Tibial artery (tissue), 4 donors: ENCODE measurements around the gene IDH3G.

ENCODE experiments used
- DNase-seq, 2 donors: peaks; one replicate each; pipeline ENCODE4 v3.0.0-alpha.2; 2019
- H3K27ac ChIP-seq, 2 donors: fragments of 200-600 bp; sonication (generic) in 1 of 2; 1 replicate in 1 of 2; 2 replicates in 1 of 2; pipeline ENCODE4 v1.5.1; 2018 to 2019; ENCODE audit warnings: mild to moderate bottlenecking in 1 of 2
- H3K27me3 ChIP-seq, 2 donors: fragments of 200-600 bp; sonication (generic) in 1 of 2; one replicate each; pipeline versions ENCODE4 v1.5.1 to v1.6.0; 2016 to 2019
- H3K36me3 ChIP-seq, 3 donors: fragments of 200-600 bp; sonication (generic) in 2 of 3; one replicate each; pipeline ENCODE4 v1.5.1; 2016 to 2019; ENCODE audit warnings: mild to moderate bottlenecking in 2 of 3
- H3K4me1 ChIP-seq, 4 donors: fragments of 200-600 bp; sonication (generic) in 2 of 4; 1 replicate in 3 of 4; 2 replicates in 1 of 4; pipeline ENCODE4 v1.5.1; 2016 to 2019
- H3K4me3 ChIP-seq, 2 donors: fragments of 200-600 bp; sonication (generic) in 1 of 2; 1 replicate in 1 of 2; 2 replicates in 1 of 2; pipeline ENCODE4 v1.5.1; 2018 to 2019; ENCODE audit warnings: mild to moderate bottlenecking in 2 of 2
- H3K9me3 ChIP-seq, 3 donors: fragments of 200-600 bp; sonication (generic) in 1 of 3; one replicate each; pipeline ENCODE4 v1.5.1; 2016 to 2019
- intact Hi-C: fragments of 100-400 bp; cut with DNase I; formaldehyde crosslinking; loops from one replicate; pipeline ENCODE4 v1.15.0; 2023; ENCODE audit warnings: low total_unique reads
- TF ChIP-seq, protein P1 (sequence below), 2 experiments: fragments of 200-600 bp in 1 of 2; fragments of 450-650 bp in 1 of 2; IDR thresholded peaks; one replicate each; pipeline ENCODE4 v1.5.1; 2017 to 2019; ENCODE audit warnings: antibody characterized with exemption in 2 of 2, mild to moderate bottlenecking in 1 of 2, moderate library complexity in 1 of 2

The IDH3G gene

GRCh38 chrX:153793291-153793690, 884 bp downstream of the IDH3G start:
- H3K4me3 ChIP-seq = peak overlapping the region; percentile 66 to 81
- peaks cover 0 to 13% (median 12%) of the 10 kb centered on the region in 3 donors for H3K9me3 ChIP-seq
- intact Hi-C loops = no loop called here
- peaks cover 3 to 38% (median 25%) of the 10 kb centered on the region in 3 donors for H3K36me3 ChIP-seq
- peak overlapping the region; percentile 90 to 93 for H3K27ac ChIP-seq
- peaks cover 0 to 31% (median 20%) of the 10 kb centered on the region in 4 donors for H3K4me1 ChIP-seq
- H3K27me3 ChIP-seq = no peaks in the 10 kb centered on the region
- DNase-seq = no peak
- TF ChIP-seq, protein P1, sequence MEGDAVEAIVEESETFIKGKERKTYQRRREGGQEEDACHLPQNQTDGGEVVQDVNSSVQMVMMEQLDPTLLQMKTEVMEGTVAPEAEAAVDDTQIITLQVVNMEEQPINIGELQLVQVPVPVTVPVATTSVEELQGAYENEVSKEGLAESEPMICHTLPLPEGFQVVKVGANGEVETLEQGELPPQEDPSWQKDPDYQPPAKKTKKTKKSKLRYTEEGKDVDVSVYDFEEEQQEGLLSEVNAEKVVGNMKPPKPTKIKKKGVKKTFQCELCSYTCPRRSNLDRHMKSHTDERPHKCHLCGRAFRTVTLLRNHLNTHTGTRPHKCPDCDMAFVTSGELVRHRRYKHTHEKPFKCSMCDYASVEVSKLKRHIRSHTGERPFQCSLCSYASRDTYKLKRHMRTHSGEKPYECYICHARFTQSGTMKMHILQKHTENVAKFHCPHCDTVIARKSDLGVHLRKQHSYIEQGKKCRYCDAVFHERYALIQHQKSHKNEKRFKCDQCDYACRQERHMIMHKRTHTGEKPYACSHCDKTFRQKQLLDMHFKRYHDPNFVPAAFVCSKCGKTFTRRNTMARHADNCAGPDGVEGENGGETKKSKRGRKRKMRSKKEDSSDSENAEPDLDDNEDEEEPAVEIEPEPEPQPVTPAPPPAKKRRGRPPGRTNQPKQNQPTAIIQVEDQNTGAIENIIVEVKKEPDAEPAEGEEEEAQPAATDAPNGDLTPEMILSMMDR (IDR thresholded peaks at IDR 0.05) = no peak

DNA sequence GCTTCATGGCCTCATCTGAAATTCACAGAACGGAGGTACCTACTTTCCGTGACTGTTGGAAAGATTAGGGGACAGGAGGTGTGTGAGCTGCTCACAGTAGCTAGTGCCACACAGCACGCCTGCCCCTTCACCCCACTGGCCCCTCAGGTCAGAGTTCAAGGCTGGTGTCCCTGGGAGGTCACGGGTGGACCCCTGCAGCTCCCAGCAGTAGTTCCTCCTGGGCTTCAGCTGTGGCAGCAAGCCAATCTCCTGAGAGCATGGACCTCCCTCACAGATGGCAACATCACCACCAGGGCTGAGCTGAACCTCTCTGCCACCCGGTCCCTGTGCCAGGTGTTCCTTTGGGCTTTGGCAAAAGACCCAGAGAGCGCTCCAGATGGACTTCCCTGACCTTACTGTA, 1.8 kb downstream of the IDH3G start:
- no peak for DNase-seq
- intact Hi-C loops = no loop called here
- Histone ChIP-seq H3K36me3 (peaks cover 0 to 38% (median 22%) of the 10 kb centered on the region in 3 donors), H3K27me3 (no peaks in the 10 kb centered on the region), H3K4me3 (no peak overlapping the region), H3K4me1 (peaks cover 0 to 31% (median 20%) of the 10 kb centered on the region in 4 donors), H3K27ac (no peak overlapping the region), H3K9me3 (peaks cover 0 to 12% (median 8%) of the 10 kb centered on the region in 3 donors)
- TF ChIP-seq, protein P1 (IDR thresholded peaks at IDR 0.05) = no peak

- H3K4me3 ChIP-seq = no peak overlapping the region
- no peak for DNase-seq
- TF ChIP-seq, protein P1 (IDR thresholded peaks at IDR 0.05) = no peak
- no peak overlapping the region for H3K27ac ChIP-seq
- peaks cover 0 to 8% (median 4%) of the 10 kb centered on the region in 3 donors for H3K9me3 ChIP-seq
- intact Hi-C loops = no loop called here
- peaks cover 0 to 24% (median 18%) of the 10 kb centered on the region in 4 donors for H3K4me1 ChIP-seq
- H3K27me3 ChIP-seq = no peaks in the 10 kb centered on the region
- H3K36me3 ChIP-seq = peaks cover 0 to 41% (median 28%) of the 10 kb centered on the region in 3 donors
Observed at GRCh38 chrX:153791104-153791852, 2.9 kb downstream of the IDH3G start.

DNA sequence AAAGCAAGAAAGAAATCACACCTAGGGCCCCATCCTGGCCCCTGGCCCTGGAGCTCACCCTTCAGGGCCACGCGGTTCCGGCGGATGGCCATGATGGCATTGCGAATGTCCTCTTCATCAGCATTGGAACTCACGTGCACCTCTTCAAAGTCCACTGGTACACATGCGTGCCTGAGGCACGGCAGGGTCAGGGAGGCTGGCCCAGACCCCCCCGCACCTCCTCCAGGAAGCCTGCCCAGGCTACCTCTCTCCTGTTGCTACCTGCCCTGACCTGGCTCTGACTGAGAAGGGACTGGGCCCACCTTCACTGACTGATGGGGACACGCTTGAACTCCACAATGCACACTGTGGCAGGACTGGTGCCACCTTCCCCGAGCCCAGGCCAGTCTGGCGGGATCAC, 4.5 kb downstream of the IDH3G start:
- TF ChIP-seq, protein P1 (IDR thresholded peaks at IDR 0.05) = no peak
- peaks cover 0 to 13% (median 9%) of the 10 kb centered on the region in 4 donors for H3K4me1 ChIP-seq
- H3K27ac ChIP-seq = no peak overlapping the region
- no peaks in the 10 kb centered on the region for H3K27me3 ChIP-seq
- peaks cover 0 to 57% (median 43%) of the 10 kb centered on the region in 3 donors for H3K36me3 ChIP-seq
- DNase-seq = no peak
- intact Hi-C loops = no loop called here
- no peak overlapping the region for H3K4me3 ChIP-seq
- peaks cover 0 to 8% (median 4%) of the 10 kb centered on the region in 3 donors for H3K9me3 ChIP-seq

DNA sequence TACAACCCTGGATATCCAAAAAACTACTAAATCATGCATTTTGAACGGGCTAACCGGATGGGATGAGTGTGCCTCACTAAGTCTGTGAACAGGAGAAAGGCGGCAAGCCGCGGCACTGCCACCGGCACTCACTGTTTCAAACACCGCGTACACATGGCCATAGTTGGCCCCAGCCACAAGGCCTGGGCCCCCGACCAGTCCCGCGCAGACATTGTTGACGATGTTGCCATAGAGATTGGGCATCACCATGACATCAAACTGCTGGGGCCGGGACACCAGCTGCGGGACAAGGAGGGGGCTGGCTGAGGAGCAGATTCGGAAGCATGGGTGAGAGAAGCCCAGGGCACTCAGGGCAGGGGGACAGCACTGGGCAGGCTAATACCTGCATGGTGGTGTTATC, 7.5 kb downstream of the IDH3G start:
- TF ChIP-seq, protein P1 (IDR thresholded peaks at IDR 0.05) = no peak
- H3K27me3 ChIP-seq = no peaks in the 10 kb centered on the region
- H3K4me3 ChIP-seq = no peak overlapping the region
- no peak for DNase-seq
- peaks cover 0 to 63% (median 43%) of the 10 kb centered on the region in 3 donors for H3K36me3 ChIP-seq
- no peaks in the 10 kb centered on the region for H3K9me3 ChIP-seq
- H3K4me1 ChIP-seq = peaks cover 0 to 9% (median 4%) of the 10 kb centered on the region in 4 donors
- no peak overlapping the region for H3K27ac ChIP-seq
- intact Hi-C loops = no loop called here
